GM18511 (cell line): ENCODE data around the gene CROCC.

Experiments
- ATAC-seq: cut with Tn5 transposase; IDR thresholded peaks from one replicate; pipeline ENCODE4 v1.9.1; 2021; ENCODE audit warnings: mild to moderate bottlenecking, moderate library complexity; ENCODE audit not compliant: unreplicated experiment

The CROCC gene

DNA sequence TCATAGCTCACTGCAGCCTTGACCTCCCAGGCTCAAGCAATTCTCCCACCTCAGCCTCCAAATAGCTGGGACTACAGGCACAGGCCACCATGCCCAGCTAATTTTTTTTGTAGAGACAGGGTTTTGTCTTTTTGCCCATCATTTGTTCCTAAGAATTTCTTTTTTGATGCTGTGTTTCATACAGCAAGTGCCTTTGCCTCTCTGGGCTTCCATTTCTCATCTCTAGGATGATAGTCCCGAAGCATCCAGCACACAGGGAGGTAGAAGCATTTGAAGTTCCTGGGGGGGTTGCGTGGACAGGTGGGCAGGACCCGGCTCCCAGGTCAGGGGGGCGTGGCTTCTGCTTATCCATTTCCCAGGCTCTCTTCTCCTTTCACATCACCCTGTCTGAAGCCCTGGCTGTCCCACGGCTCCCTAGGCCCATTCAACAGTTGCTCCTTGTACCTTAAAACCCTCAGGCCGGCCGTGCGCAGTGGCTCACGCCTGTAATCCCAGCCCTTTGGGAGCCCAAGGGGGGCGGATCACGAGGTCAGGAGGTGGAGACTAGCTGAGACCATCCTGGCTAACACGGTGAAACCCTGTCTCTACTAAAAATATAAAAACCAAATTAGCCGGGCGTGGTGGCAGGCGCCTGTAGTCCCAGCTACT is 86.6 kb downstream of the CROCC start:
- no peak for ATAC-seq

DNA sequence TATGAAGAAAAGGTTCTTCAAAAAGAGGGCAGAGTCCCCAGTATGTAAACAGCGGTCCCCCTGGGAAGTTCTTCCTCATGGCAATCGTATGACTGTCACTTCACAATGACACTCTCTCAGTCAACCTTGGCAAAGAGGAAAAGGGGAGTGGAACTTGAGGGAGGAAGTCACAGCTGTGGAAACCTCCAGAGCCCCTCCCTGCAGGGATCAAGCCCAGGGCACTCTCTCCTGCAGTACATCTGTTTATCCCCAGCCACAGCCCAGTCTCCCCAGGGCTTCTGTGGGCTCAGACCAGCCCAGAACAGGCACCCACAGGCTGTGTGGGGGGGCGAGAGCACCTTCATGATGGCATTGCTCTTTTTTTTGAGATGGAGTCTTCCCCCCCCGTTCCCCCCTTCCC is 88.0 kb downstream of the CROCC start:
- ATAC-seq = no peak

DNA sequence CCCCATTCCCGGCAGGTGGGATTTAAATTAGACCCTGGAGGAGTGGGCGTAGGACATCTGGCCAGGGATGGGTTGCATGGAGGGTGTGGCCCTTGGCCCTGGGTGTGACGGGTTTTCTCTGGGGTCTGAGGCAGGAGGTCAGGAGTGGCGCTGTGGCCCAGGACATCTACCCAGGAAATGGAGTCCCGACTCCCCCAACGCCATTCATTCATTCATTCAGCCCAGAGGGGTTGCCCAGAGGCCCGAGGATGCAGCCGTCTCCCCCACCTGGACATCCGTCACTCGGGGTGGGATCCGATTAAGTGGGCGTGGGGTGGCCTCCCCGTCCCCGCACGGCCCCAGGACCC is 89.3 kb downstream of the CROCC start:
- ATAC-seq = no peak

DNA sequence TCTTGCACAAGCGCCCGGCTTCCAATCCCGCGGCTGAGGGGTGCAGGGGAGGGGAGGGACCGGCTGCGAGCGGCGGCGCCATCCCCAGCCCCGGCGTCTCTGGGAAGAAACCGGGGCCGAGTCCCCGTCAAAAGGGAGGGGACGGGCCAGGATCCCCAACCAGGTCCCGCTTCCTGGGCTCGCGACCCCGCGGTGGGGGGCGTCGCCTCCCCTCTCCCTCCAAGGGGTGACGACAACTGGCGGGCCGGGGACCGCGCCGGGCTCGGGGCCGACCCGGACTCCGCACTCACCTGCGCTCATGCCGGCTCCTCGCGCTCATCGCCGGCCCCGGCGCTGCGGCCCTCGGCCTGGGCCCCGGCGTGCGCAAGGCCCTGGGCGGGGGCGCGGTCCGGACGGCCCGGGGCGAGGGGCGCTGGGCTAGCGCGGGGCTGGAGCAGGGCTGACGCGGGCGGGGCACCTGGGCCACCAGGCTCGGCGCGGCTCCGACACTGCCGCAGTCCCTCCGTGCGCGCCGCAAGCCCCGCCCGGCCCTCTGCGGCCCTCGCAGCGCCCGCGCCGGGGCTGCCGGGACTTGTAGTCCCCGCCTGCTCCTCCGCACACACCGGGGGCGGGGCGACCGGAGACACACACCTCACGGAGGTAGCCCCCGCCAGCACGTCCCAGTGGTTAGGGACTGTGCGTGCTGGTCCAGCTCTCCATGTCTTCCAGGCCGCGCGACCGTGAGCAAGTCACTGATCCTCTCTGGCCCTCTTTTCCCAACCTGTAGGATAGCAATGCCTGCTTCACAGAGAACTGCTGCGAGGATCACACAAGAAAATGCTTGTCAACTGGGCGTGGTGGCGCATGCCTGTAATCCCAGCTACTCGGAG is 89.9 kb downstream of the CROCC start, which contains the start of gene ATP13A2:
TSS of gene ATP13A2 (minus strand) at position 490 of the 869 bp plus-strand sequence. CDS start at position 300, 190 bp downstream.
- ATAC-seq = peak; percentile 93

DNA sequence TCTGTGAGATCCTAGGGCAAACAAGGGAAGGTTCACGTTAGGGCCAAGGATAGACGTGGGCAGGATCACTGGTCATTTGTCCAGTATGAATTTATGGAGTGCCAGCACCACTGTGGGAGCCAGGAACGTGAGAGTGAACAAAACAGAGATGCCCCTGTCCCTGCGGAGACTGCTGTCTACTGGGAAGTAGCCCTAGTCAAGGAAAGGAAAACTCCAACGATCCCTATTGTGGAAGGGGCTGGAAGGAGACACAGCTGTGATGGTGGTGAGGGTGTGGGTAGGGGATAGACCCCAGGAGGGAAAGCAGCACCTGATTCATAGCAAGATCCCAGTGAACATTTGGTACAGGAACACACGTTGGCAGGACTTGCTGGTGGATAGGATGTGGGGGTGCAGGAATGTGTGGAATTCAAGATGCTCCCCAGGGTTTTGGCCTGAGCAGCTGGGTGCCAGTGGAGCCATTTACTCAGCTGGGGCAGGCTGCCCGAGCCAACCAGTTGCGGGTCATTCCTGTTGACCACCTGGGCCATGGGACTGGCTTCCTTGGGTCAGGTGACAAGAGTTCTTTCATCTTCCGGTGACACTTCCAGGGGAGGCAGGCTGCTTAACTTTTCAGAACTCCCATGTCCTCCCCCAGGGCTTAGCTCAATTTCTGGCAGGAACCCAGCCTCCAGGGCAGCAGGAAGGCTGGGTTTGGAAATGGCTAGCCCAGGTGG is 91.2 kb downstream of the CROCC start:
- no peak for ATAC-seq

DNA sequence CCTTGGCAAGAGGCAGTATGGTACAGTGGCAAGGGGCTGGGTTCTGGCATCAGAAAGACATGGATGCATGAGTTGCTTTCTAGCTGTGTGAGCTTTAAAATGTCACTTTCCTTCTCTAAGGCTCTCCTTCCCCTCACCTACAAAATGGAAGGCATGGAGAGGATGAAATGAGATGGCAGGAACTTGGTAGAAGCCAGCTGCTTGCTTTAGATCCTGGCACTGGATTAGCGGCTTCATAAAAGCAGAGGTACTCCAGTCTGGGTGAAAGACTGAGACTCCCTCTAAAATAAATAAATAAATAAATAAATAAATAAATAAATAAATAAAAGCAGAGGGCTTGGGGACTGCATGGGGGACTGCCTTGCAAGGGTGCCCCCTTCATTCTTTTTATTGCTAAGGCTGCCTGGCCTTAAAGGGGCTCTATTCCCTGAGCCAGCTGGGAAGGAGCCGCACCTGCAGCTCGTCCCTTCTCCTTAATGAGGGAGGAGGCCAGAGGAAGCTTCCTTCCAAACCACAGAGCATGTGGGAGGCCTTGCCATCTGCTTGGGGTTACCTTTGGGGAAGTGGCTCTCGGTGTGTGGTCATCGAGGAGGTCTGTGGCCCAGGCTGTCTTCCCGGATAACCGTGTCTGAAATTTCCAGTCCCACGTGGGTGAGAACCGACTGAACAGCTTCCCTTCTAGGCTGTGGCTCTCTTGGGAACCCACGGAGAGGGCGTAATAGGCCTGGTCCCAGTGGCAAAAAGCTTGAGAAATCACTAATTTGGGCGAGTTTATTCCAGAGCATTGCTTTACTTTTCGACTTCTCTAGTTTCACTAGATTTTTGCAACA is 92.0 kb downstream of the CROCC start:
- no peak for ATAC-seq

DNA sequence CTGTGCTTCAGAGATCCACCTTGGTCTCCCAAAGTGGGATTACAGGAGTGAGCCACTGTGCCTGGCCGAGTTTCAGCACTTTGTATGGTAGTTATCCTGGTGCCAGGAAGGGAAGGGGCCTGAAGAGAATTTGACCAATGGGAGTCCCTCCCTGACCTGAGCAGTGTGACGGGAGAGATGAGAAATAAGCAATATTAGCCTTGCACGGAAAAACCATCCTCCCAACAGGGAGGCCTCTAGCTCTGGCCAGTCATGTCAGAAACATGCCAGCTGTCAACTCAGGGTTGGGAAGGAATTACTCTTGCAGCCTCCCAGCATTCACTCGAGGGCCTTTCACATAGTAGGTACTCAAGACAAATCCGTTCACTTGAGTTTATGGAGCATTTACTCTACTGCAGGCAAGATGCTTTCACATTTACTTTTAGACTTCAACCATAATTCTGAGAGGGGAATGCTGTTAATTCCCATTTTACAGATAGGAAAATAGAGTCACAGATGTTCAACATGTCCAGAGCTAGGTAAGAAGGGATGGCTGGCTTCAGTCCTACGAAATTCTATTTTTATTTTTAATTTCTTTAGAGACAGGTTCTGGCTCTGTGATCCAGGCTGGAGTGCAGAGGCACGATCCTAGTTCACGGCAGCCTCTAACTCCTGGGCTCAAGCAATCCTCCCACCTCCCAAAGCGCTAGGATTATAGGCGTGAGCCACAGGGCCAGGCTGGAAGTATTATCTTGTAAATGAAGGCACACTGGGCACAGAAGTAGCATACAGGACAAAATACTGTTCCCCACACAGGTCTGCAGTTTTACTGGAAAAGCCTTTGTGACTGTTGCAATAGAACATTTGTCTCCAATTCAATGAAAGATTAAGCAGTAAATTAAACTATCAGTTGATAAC is 93.2 kb downstream of the CROCC start:
- no peak for ATAC-seq

DNA sequence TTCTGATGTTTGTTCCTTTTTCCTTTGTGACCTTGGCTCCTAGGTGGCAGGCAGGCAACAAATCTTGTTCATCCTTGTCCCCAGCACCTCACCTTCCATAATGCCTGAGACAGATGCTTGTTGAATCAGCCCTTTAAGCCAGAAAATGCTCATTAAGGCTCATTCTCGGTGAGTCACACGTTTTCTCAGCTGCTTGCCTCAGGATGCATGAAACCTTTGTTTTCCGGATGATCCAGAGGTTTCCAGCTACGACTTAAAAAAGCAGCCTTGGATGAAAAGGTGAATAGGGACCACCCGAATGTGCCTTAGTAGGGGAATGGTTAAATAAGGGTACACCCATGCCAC is 94.6 kb downstream of the CROCC start:
- ATAC-seq = no peak

DNA sequence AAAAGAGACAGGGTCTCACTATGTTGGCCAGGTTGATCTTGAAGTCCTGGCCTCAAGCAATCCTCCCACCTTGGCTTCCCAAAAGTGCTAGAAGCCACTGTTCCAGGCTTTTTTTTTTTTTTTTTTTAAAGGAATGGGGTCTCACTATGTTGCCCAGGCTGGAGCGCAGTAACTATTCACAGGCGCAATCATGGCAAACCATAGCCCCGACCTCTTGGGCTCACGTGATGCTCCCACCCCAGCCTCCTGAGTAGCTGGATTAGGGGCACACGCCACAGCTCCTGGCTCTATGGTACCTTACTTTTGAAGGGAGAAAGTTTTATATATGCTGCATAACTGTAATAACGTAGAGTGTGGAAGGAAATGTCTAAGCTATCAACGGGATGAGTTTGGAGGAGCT is 95.7 kb downstream of the CROCC start:
- no peak for ATAC-seq

DNA sequence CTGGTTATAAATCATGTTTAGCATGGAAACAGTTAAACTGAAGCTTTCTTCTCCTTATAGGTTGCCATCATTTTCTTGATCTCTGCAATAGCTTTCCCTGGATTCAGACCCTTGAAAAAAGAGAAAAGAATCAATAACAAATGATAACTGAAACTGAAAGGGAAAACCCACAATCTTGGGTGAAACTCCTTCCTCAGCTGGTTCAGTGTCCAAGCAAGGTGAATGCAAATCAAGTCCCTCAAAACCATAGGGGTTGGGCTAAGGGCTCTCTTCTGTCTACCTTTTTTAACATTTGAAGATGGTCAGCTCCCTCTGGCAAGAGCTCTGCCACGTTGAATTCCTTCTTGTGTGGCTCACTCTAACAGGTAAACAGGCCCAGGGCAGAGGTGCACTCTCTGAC is 97.1 kb downstream of the CROCC start:
- no peak for ATAC-seq

DNA sequence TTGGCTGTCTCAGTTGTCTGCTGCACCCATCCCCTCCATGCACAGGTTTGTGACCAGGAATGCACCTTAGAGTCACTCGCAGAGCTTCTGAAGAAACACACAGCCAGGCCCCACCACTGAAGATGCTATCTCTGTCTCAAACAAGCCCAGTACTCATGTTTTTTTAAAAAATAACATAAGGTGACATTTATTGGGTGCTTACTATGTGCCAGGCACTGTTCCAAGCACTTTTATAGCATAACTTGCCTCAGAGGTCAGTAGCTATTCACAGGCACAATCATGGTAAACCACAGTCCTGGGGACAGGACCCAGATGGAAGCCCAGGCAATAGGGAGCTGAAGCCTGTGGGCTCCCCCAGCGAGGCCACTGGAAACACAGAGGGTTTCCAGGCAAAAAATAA is 98.8 kb downstream of the CROCC start:
- no peak for ATAC-seq

DNA sequence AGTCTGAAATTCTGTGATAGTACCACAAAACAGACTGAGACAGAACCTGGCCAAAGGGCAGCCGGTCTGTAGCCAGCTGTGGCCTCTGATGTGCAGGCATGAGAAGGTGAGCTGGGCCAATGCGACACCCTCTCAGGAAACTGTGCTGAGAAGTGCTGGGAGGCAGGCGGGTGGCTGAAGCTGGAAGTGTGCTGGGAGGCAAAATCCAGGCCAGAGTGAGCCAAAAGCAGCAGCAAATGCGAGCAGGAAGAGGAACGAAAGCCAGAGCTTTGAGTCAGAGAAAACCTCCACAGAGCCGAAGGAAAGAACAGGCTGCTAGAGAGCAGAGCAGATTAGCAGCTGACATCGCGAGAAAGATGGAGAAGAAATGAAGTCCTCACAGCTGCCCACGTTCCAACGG is 100.2 kb downstream of the CROCC start:
- ATAC-seq = no peak
